HepG2 (cell line): Measurements from ENCODE around the gene RPL4. TPM values are rescaled to one million over a fixed set of nuclear protein-coding genes. Genes with fewer than 3 reads are reported as not detected.

ENCODE experiments used
- ATF5 ChIP-seq: sonication (generic); formaldehyde crosslinking; IDR thresholded peaks from 2 replicates; pipeline ENCODE4 v1.4.0; 2020; ENCODE audit warnings: mild to moderate bottlenecking, low read depth, missing genetic modification reagents
- CBX5 ChIP-seq: sonication (generic); formaldehyde crosslinking; IDR thresholded peaks from 2 replicates; pipeline ENCODE4 v1.4.0; 2020; ENCODE audit warnings: missing genetic modification reagents, borderline replicate concordance
- ELF4 ChIP-seq: sonication (generic); formaldehyde crosslinking; IDR thresholded peaks from 2 replicates; pipeline ENCODE4 v1.5.0; 2020; ENCODE audit warnings: missing genetic modification reagents, mild to moderate bottlenecking, moderate library complexity, borderline replicate concordance
- FOXO1 ChIP-seq: sonication (generic); formaldehyde crosslinking; IDR thresholded peaks from 2 replicates; pipeline ENCODE4 v1.4.0; 2020; ENCODE audit warnings: missing genetic modification reagents
- RNF2 ChIP-seq: fragments of 450-650 bp; conservative IDR thresholded peaks from 2 replicates; pipeline ENCODE4 v1.6.1; 2016; ENCODE audit warnings: low read depth
- TP53 ChIP-seq: sonication (generic); formaldehyde crosslinking; conservative IDR thresholded peaks from 2 replicates; pipeline ENCODE4 v1.4.0; 2020; ENCODE audit warnings: missing genetic modification reagents
- ZBTB25 ChIP-seq: IDR thresholded peaks from 2 replicates; pipeline ENCODE4 v1.6.1; 2018; ENCODE audit warnings: missing genetic modification reagents
- ZNF282 ChIP-seq: fragments of 450-650 bp; IDR thresholded peaks from 2 replicates; pipeline ENCODE4 v1.6.1; 2018; ENCODE audit not compliant: partially characterized antibody
- ZNF350 ChIP-seq: sonication (generic); formaldehyde crosslinking; IDR thresholded peaks from 2 replicates; pipeline ENCODE4 v1.4.0; 2020; ENCODE audit warnings: mild to moderate bottlenecking, low read depth, missing genetic modification reagents, borderline replicate concordance
- ZNF784 ChIP-seq: sonication (generic); formaldehyde crosslinking; IDR thresholded peaks from 2 replicates; pipeline ENCODE4 v1.5.1; 2020; ENCODE audit warnings: missing genetic modification reagents, mild to moderate bottlenecking, borderline replicate concordance
- polyA plus RNA-seq, 8 experiments: library from polyadenylated mRNA; depleted of rRNA in 3 of 8; stranded (reverse) in 7 of 8; unstranded in 1 of 8; fragments of >200 nt; fragmentation: Illumina TruSeq in 4 of 8; extraction: Trizol in 4 of 8; gene quantifications; 2 replicates each; pipeline versions ENCODE4 v1.2.1 to v1.2.3, GENCODE V29; 2011 to 2016; ENCODE audit warnings: low read depth in 4 of 8, missing spikeins in 1 of 8, mixed read lengths in 1 of 8; ENCODE audit not compliant: insufficient read depth in 1 of 8
- total RNA-seq, 5 experiments: library from RNA; depleted of rRNA; stranded (reverse); fragments of >200 nt; fragmentation: Illumina TruSeq; extraction: Trizol; gene quantifications; 2 replicates each; pipeline ENCODE4 v1.2.3, GENCODE V29; 2016; ENCODE audit warnings: low read depth in 1 of 5
- TF ChIP-seq, protein P1 (sequence below): sonication (generic); formaldehyde crosslinking; IDR thresholded peaks from 2 replicates; pipeline ENCODE4 v1.5.0; 2020; ENCODE audit warnings: mild to moderate bottlenecking, missing genetic modification reagents
- TF ChIP-seq, protein P2 (sequence below): IDR thresholded peaks from 2 replicates; pipeline ENCODE4 v1.6.1; 2016; ENCODE audit warnings: missing biosample characterization, missing genetic modification reagents, low read depth
- TF ChIP-seq, protein P3 (sequence below): sonication (generic); formaldehyde crosslinking; IDR thresholded peaks from 2 replicates; pipeline ENCODE4 v1.9.0; 2021; ENCODE audit warnings: mild to moderate bottlenecking, missing genetic modification reagents

The RPL4 gene
- total and polyA plus RNA-seq, 2 of the 13 experiments (the other 11 are each of a cell fraction or from before 2014, with no cell fraction given), result 3,630 to 3,960 TPM

- TF ChIP-seq, protein P1, sequence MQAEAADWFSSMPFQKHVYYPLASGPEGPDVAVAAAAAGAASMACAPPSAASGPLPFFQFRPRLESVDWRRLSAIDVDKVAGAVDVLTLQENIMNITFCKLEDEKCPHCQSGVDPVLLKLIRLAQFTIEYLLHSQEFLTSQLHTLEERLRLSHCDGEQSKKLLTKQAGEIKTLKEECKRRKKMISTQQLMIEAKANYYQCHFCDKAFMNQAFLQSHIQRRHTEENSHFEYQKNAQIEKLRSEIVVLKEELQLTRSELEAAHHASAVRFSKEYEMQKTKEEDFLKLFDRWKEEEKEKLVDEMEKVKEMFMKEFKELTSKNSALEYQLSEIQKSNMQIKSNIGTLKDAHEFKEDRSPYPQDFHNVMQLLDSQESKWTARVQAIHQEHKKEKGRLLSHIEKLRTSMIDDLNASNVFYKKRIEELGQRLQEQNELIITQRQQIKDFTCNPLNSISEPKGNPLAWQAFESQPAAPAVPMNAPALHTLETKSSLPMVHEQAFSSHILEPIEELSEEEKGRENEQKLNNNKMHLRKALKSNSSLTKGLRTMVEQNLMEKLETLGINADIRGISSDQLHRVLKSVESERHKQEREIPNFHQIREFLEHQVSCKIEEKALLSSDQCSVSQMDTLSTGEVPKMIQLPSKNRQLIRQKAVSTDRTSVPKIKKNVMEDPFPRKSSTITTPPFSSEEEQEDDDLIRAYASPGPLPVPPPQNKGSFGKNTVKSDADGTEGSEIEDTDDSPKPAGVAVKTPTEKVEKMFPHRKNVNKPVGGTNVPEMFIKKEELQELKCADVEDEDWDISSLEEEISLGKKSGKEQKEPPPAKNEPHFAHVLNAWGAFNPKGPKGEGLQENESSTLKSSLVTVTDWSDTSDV (CRISPR knock-in tag), result no peak
- TF ChIP-seq TP53 (CRISPR knock-in tag) (no peak), ZNF784 (CRISPR knock-in tag) (no peak), ZBTB25 (0 out of 2 replicates have a peak, but pooled peaks have one; percentile 51), RNF2 (no peak), ELF4 (peak; percentile 88), ZNF350 (CRISPR knock-in tag) (peak; percentile 86; the same call in 1 of the 2 replicates), FOXO1 (CRISPR knock-in tag) (peak; percentile 64; the same call in 1 of the 2 replicates), ATF5 (CRISPR knock-in tag) (no peak), ZNF282 (no peak), CBX5 (CRISPR knock-in tag) (peak; percentile 71; the same call in 1 of the 2 replicates)
- TF ChIP-seq, protein P2, sequence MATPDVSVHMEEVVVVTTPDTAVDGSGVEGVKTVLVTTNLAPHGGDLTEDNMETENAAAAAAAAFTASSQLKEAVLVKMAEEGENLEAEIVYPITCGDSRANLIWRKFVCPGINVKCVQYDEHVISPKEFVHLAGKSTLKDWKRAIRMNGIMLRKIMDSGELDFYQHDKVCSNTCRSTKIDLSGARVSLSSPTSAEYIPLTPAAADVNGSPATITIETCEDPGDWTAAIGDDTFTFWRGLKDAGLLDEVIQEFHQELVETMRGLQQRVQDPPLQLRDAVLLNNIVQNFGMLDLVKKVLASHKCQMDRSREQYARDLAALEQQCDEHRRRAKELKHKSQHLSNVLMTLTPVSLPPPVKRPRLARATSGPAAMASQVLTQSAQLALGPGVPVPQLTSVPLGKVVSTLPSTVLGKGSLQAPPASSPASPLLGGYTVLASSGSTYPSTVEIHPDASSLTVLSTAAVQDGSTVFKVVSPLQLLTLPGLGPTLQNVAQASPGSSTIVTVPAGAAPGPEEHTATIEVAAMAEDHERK, result no peak
- TF ChIP-seq, protein P3, sequence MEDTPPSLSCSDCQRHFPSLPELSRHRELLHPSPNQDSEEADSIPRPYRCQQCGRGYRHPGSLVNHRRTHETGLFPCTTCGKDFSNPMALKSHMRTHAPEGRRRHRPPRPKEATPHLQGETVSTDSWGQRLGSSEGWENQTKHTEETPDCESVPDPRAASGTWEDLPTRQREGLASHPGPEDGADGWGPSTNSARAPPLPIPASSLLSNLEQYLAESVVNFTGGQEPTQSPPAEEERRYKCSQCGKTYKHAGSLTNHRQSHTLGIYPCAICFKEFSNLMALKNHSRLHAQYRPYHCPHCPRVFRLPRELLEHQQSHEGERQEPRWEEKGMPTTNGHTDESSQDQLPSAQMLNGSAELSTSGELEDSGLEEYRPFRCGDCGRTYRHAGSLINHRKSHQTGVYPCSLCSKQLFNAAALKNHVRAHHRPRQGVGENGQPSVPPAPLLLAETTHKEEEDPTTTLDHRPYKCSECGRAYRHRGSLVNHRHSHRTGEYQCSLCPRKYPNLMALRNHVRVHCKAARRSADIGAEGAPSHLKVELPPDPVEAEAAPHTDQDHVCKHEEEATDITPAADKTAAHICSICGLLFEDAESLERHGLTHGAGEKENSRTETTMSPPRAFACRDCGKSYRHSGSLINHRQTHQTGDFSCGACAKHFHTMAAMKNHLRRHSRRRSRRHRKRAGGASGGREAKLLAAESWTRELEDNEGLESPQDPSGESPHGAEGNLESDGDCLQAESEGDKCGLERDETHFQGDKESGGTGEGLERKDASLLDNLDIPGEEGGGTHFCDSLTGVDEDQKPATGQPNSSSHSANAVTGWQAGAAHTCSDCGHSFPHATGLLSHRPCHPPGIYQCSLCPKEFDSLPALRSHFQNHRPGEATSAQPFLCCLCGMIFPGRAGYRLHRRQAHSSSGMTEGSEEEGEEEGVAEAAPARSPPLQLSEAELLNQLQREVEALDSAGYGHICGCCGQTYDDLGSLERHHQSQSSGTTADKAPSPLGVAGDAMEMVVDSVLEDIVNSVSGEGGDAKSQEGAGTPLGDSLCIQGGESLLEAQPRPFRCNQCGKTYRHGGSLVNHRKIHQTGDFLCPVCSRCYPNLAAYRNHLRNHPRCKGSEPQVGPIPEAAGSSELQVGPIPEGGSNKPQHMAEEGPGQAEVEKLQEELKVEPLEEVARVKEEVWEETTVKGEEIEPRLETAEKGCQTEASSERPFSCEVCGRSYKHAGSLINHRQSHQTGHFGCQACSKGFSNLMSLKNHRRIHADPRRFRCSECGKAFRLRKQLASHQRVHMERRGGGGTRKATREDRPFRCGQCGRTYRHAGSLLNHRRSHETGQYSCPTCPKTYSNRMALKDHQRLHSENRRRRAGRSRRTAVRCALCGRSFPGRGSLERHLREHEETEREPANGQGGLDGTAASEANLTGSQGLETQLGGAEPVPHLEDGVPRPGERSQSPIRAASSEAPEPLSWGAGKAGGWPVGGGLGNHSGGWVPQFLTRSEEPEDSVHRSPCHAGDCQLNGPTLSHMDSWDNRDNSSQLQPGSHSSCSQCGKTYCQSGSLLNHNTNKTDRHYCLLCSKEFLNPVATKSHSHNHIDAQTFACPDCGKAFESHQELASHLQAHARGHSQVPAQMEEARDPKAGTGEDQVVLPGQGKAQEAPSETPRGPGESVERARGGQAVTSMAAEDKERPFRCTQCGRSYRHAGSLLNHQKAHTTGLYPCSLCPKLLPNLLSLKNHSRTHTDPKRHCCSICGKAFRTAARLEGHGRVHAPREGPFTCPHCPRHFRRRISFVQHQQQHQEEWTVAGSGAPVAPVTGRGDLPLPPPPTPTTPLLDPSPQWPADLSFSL (CRISPR knock-in tag), result no peak
These were observed 6.9 kb downstream of the RPL4 start, which contains the start of gene SNAPC5 (continued) for GRCh38 chr15:66497502-66498455.
